GM18873 (cell line): ENCODE data around the gene SNAPIN.

ENCODE experiments used
- ATAC-seq: cut with Tn5 transposase; IDR thresholded peaks from one replicate; pipeline ENCODE4 v1.9.1; 2021; ENCODE audit warnings: mild to moderate bottlenecking, moderate library complexity, moderate number of reproducible peaks; ENCODE audit not compliant: unreplicated experiment, low FRiP score

The SNAPIN gene

DNA sequence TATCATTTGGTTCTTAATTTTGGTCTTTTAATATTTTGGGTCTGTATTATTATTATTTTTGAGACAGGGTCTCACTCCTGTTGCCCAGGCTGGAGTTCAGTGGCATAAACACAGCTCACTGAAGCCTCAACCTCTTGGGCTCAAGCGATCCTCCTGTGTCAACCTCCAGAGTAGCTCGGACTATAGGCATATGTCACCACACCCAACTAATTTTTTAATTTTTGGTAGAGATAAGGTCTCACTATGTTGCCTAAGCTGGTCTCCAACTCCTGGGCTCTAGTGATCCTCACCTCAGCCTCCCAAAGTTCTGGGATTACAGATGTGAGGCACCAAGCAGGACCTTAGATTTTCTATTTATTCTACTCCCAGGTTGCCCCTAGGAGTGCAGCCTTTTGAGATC is 15.0 kb downstream of the SNAPIN start:
- ATAC-seq: no peak

DNA sequence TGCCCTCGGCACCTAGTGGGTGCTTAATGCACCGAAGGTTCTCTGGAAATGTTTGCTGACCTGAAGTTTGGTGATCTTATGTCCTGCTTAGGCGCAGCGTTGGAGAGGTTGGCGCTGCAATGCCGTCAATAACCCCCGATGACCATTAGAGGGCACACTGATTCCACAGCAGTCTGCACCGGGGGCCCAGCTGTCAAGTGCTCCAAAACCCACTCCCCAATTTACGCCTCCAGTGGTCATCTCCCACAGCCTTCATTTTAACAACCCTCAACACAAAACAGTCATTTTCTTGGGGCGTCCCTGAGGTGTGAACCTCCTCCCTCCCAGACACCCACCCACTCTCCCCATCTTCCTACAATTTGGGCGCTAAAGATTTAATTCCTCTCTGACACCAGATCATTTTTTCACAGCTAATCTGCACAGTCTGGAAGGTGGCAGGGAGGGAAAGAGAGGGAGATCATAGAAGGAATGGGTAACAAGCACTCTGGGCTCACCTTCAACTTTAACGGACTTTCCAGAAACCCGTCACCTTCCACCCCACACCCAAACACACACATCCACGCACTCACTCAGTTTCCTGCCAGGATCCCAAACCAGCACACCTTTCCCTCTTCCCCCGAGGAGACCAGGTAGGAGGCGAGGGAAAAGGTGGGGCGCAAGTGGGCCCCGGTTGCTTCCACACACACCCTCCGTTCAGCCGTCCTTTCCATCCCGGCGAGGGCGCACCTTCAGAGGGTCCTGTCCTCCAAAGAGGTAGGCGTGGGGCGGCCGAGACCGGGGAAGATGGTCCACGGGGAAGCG is 19.4 kb downstream of the SNAPIN start:
- ATAC-seq: no peak

DNA sequence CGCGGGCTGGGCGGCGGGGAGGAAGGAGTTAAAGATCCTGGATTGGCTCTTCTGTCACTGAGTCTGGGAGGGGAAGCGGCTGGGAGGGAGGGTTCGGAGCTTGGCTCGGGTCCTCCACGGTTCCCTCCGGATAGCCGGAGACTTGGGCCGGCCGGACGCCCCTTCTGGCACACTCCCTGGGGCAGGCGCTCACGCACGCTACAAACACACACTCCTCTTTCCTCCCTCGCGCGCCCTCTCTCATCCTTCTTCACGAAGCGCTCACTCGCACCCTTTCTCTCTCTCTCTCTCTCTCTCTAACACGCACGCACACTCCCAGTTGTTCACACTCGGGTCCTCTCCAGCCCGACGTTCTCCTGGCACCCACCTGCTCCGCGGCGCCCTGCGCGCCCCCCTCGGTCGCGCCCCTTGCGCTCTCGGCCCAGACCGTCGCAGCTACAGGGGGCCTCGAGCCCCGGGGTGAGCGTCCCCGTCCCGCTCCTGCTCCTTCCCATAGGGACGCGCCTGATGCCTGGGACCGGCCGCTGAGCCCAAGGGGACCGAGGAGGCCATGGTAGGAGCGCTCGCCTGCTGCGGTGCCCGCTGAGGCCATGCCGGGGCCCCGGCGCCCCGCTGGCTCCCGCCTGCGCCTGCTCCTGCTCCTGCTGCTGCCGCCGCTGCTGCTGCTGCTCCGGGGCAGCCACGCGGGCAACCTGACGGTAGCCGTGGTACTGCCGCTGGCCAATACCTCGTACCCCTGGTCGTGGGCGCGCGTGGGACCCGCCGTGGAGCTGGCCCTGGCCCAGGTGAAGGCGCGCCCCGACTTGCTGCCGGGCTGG is 20.2 kb downstream of the SNAPIN start, which contains the start of gene NPR1:
Gene NPR1 (plus strand): TSS at position 170 of the 818 bp plus-strand sequence. CDS start 421 bp downstream, at position 591.
- no peak for ATAC-seq

DNA sequence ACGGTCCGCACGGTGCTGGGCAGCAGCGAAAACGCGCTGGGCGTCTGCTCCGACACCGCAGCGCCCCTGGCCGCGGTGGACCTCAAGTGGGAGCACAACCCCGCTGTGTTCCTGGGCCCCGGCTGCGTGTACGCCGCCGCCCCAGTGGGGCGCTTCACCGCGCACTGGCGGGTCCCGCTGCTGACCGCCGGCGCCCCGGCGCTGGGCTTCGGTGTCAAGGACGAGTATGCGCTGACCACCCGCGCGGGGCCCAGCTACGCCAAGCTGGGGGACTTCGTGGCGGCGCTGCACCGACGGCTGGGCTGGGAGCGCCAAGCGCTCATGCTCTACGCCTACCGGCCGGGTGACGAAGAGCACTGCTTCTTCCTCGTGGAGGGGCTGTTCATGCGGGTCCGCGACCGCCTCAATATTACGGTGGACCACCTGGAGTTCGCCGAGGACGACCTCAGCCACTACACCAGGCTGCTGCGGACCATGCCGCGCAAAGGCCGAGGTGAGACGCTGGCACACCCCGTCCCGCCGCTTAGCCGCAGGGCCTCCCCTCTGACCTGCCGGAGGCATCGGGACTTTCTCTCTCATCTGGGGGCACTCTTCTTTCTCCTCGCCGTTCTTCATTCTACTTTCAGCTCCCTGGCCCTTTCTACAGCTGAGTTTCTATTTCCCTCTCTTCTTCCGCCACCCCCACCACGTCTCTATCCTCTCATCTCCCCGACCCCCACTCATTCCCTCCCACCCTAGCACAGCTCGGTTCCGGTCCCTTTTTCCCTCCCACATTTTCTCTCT is 21.0 kb downstream of the SNAPIN start:
- ATAC-seq: no peak

DNA sequence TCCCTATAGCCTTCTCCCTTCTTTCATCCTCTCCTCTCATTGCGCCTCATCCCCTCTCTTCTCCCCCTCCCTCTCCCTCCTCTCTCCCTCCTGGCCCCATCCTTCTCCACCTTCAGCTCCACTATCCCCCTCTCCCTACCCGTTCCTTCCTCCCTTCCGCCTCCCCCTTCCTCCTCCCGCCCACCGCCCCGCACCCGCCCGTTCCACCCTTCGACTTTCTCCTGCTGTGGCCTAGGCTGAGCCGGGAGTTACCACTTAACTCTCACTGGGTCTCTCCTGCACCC is 21.6 kb downstream of the SNAPIN start:
- ATAC-seq: no peak

DNA sequence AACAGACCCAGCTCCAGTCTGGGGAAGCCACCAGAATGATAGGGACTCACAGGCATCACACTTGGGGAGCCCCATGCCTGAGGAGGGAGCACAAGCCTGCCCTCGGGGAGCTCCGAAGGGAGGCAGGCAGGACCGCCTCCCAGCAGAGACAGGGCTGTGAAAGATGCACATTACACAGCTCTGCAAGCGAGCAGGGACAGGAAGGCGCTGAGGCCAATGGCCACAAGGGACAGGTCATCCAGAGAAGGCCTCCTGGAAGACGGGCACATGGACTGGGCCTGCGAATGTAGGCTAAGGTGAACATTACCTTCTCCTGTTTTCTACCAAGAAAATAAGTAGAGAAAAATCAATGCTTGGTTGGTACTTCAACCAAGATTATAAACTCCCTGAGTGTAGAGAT is 24.2 kb downstream of the SNAPIN start:
- no peak for ATAC-seq

DNA sequence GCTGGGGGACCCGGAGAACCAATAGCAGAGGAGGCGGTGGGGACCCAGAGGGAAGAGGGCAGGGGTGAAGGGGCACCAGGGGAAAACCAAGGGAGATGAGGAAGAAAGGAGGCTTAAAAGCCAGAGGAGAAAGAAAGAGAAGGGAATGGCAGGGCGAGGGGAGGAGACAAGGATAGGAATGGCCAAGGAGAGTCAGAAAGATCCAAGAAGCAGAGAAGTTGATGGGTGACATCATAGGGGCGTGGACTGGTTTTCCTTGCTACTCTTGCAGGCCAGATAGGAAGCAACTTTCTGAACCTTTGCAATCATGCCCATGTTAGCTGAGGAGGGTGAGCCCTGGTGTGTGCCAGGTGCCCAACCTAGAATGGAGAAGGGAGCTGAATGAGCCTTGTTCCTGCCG is 25.4 kb downstream of the SNAPIN start:
- ATAC-seq: no peak

DNA sequence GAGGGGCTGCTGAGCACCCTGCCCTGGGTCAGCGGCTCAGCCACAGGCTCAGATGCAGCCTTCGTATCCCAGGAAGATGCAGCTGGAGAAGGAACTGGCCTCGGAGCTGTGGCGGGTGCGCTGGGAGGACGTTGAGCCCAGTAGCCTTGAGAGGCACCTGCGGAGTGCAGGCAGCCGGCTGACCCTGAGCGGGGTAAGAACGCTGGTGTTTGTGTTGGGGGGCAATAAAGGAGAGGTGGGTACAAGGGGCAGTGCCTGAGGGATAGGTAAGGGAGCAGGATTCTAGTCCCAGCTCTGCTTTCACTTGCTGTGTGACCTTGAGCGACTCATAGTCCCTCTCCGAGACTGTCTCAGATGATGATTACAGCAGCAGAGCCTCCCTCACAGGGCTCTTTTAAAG is 26.4 kb downstream of the SNAPIN start:
- no peak for ATAC-seq

DNA sequence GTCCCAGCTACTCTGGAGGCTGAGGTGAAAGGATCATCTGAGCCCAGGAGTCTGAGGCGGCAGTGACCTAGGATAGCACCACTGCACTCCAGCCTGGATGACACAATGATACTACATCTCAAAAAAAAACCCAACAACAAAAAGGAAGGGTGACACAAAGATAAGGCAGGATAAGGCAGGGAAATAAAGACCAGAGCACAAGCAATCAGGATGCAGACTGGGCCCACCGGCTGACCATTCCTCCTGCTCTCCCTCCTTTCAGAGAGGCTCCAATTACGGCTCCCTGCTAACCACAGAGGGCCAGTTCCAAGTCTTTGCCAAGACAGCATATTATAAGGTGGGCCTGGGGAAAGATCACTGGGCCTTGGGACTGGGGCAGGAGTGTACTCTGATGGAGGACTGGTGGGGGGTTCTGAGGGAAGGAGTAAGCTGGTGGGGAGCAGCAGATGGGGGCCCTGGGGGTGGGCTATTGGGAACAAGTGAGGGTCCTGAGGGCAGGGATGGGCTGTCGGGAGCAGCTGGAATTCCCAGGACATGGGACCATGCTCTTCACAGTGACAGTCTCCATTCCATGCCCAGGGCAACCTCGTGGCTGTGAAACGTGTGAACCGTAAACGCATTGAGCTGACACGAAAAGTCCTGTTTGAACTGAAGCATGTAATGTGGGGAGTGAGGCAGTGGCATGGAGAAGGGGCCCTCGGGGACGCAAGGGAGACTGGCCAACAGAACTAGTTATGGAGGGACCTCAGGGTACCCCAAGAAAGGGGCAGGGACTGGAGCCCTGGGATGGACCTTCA is 27.2 kb downstream of the SNAPIN start:
- no peak for ATAC-seq

DNA sequence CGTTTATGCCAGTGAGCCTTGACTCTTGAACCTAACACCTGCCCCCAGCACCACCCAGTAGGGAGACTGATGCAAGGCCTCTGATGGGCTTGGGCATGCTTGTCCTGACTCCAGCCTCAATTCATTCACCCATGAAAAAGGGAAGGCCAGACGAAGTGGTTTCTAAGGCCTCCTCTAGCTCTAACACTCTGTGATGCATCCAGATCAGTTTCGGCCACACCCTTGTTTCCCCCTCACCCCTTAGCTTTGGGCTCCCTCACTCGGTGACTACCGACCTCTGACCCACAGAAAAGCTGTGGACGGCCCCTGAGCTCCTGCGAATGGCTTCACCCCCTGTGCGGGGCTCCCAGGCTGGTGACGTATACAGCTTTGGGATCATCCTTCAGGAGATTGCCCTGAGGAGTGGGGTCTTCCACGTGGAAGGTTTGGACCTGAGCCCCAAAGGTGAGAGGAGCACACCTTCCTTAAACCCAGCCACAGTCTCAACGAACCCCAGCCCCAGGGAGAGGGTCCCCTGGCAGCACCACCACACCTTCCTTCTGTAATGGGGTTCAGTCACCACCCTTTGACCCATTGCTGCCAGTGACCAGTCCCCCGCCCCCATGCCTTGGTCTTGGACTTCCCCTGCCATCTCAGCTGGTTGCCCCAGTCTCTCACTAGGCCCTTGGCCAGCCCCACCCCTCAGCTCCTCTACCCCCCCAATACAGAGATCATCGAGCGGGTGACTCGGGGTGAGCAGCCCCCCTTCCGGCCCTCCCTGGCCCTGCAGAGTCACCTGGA is 29.0 kb downstream of the SNAPIN start:
- no peak for ATAC-seq

DNA sequence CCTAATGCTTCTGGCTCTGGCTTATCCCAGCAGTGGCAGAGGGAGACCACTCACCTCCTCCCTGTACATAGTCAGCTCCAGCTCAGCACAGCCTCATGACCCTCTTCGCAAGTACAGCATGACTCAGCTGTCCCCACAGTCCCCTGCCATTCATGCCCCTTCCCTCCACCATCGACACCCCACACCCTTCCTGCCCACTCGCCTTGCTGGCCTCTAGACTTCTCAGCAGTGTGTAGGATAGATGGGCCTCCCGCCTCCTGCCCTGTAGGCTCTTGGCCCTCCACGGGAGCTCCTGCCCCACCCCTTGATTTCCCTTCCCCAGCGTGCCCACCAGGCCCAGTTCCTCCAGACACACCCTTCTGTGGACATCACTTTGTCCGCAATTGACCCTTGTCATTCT is 29.8 kb downstream of the SNAPIN start:
- no peak for ATAC-seq

DNA sequence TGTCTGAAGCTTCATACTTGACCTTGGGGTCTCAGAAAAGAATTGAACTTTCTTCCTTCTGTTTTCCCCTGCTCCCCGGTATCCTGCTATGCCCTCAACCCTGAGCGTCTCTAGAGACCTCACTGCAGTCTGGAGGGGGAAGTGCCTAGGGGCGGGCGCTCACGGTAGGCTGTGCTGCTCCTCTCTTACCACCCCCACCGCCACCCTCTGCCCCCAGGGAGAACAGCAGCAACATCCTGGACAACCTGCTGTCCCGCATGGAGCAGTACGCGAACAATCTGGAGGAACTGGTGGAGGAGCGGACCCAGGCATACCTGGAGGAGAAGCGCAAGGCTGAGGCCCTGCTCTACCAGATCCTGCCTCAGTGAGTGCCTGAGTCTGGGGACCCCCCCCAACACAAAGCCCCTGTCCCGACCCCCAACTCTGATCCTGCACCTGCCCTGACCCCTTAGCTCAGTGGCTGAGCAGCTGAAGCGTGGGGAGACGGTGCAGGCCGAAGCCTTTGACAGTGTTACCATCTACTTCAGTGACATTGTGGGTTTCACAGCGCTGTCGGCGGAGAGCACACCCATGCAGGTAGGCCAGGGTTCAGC is 30.3 kb downstream of the SNAPIN start:
- no peak for ATAC-seq

DNA sequence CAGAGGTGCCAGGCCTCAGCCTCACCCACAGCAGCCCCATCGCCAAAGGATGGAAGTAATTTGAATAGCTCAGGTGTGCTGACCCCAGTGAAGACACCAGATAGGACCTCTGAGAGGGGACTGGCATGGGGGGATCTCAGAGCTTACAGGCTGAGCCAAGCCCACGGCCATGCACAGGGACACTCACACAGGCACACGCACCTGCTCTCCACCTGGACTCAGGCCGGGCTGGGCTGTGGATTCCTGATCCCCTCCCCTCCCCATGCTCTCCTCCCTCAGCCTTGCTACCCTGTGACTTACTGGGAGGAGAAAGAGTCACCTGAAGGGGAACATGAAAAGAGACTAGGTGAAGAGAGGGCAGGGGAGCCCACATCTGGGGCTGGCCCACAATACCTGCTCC is 35.0 kb downstream of the SNAPIN start:
- ATAC-seq: no peak

DNA sequence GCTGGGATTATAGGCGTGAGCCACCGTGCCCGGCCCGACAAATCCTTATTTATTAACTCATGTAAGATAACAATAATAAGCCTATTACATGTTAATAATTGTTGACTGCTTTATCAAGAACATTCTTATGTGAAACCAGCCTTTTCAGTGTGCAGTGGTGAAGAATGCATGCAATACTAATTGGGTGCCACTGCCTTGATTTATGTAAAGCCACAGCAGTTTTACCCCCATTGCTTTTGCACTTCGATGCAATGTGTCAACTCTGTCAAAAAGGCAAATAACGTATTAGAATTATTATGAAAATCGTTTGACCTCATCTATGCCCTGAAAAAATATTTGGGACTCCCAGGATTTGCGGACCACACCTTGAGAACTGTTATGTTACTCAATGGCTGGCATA is 38.2 kb downstream of the SNAPIN start:
- no peak for ATAC-seq

DNA sequence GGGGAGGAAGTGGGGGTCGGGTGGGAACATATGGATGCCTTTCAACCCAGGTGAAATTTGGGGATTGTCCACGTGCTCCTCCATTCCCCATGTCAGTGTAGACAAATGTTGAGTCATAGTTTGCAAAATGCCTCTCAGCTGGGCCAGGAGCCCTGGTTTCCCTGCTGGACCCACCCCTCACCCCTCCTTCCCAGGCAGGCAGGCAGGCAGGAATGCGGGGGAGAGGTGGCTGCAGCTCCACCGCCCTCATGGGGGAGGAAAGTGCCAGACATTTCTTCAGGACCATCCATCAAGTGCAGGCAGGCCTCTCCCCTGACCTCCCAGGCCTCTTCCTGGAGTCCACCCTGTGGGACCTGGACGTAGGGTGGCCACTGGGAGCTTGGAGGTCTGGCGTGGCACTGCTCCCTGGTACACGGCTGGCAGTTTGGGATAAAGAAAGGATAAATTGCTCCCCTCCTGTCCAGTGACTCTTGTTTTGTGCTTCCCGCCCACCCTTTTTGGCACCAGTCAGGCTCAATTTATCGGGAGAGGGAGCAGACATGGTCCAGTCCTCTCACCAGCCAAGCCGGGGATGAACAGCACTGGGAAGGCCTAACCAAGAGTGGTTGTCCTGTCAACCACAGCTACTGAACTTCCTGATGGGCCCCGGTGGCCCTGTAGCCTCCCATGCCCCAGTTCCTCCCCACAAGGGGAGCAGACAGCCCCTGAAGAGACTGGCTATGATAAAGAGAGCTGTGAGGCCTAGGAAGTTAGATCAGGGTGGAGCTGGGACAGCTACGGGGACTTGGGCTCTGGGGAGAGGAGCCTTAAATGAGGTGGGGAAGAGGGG is 38.9 kb downstream of the SNAPIN start:
- no peak for ATAC-seq

DNA sequence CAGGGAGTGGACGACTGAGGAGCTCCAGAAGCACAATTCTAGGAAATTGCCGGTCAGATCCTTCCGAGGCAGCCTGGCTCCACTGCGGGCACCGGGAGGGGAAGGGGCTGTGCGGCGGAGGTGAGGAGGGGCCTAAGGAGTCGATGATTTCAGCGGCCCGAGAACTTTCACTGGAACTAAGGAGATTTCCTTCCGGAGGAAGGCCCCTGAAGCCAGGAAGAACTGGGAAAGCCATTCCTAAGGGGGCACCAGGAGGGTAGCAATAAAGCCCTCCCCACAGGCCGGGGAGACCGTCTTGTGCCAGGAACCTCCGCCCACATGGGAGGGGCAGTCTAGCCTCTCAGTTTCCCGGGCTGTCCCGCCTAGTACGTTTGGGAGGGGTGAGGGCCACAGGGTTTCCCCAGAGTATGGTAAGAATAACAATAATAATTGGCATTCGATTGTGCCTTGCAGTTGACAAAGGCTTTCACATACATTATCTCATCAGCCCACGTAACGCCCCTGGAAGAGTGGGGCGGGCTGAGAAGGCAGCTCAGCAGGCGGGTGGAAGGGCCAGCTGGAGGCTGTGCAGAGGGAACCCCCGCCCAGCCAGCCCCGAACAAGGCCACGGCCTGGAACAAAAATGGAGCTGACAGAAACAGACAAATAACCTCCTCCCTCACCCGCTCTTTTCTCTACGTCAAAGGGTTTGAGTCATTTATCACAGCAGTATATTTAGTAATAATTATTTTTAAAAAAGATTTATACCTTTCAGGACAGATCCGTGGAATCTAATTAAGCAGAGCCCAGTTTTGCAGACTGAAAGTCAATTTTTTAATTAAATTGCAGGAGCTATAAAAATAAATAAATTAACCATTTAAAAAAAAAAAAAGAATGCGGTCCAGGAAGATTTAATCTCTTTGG is 39.8 kb downstream of the SNAPIN start:
- ATAC-seq: no peak

DNA sequence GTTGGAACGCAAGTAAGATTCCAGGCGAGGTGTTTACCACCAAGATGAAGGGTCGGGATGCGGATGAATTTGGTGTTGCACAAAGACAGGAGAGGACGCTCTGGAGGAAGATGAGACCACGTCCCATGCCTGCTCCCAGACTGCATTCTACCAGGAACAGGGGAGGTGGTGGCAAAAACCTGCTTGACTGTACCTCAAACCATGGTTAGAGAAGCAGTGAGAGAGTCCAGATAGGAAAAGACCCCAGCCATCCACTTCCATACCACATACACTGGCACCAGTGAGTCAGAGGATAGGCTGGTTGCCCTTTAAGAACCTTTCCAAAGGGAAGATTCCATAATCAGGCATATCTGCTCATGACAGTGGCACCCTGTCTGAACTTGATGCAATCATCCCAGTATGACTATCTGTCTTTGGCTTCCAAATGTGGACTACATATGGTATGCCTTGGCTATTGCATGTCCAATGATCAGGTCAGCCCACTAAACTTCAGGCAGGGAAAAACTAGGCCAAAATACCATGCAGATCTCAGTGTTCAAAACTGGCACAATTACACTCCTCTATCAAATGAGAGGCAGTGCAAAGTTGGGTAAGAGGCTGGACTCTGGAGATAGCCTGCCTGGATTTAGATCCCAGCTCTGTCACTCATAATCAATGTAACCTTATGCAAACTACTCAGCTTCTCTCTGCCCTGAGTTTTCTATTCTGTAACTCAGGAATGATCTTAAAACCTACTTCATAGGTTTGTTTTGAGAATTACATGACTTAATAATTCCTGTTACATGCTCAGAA is 40.6 kb downstream of the SNAPIN start:
- no peak for ATAC-seq
